Vagina (tissue), 2 donors: ENCODE results near the gene FITM1. TPM values are rescaled to one million over a fixed set of nuclear protein-coding genes. Genes with fewer than 3 reads are reported as not detected.

Experiments
- DNase-seq, 2 donors: peaks; one replicate each; pipeline ENCODE4 v3.0.0-alpha.2; 2017; ENCODE audit errors: extremely low spot score in 2 of 2
- H3K27ac ChIP-seq: fragments of 200-600 bp; sonication (generic); one replicate; pipeline ENCODE4 v1.5.1; 2019
- H3K27me3 ChIP-seq: fragments of 200-600 bp; sonication (generic); one replicate; pipeline ENCODE4 v1.5.1; 2019
- H3K36me3 ChIP-seq, 2 donors: fragments of 200-600 bp; sonication (generic); one replicate each; pipeline ENCODE4 v1.5.1; 2017 to 2019
- H3K4me1 ChIP-seq: fragments of 200-600 bp; sonication (generic); one replicate; pipeline ENCODE4 v1.5.1; 2019
- H3K4me3 ChIP-seq, 2 donors: fragments of 200-600 bp; sonication (generic); 1 replicate in 1 of 2; 2 replicates in 1 of 2; pipeline ENCODE4 v1.5.1; 2016 to 2019
- H3K9me3 ChIP-seq: fragments of 200-600 bp; sonication (generic); one replicate; pipeline ENCODE4 v1.5.1; 2019
- CTCF ChIP-seq, 3 experiments: fragments of 450-650 bp in 2 of 3; fragments of 200-600 bp in 1 of 3; sonication (generic) in 1 of 3; IDR thresholded peaks; one replicate each; pipeline ENCODE4 v1.5.1; 2017 to 2019; ENCODE audit warnings: antibody characterized with exemption in 3 of 3, mild to moderate bottlenecking in 2 of 3, moderate library complexity in 2 of 3
- POLR2A ChIP-seq, 2 donors: fragments of 450-650 bp; IDR thresholded peaks; one replicate each; pipeline ENCODE4 v1.6.1; 2017; ENCODE audit warnings: antibody characterized with exemption in 2 of 2, mild to moderate bottlenecking in 2 of 2, moderate library complexity in 2 of 2
- POLR2AphosphoS5 ChIP-seq, 2 donors: sonication (generic); formaldehyde crosslinking; IDR thresholded peaks; one replicate each; pipeline ENCODE4 v1.9.0; 2017; ENCODE audit warnings: antibody characterized with exemption in 2 of 2, mild to moderate bottlenecking in 2 of 2, low read depth in 1 of 2; ENCODE audit not compliant: insufficient read depth in 1 of 2
- intact Hi-C: fragments of 100-400 bp; cut with DNase I; formaldehyde crosslinking; loops from one replicate; pipeline ENCODE4 v1.15.1; 2023
- total RNA-seq: library from RNA; depleted of rRNA; stranded (reverse); fragments of >200 nt; gene quantifications from one replicate; pipeline ENCODE4 v1.2.3, GENCODE V29; 2016

The FITM1 gene
- total RNA-seq, 1 donor from 2014 or later: not detected

GRCh38 chr14:24159777-24160498 is 29.5 kb downstream of the FITM1 start:
- Histone ChIP-seq H3K4me1 (peaks cover 38% of the 10 kb centered on the region), H3K4me3 (no peak overlapping the region), H3K27ac (peak overlapping the region; percentile 95), H3K27me3 (no peaks in the 10 kb centered on the region), H3K9me3 (no peaks in the 10 kb centered on the region), H3K36me3 (peaks cover 0 to 59% of the 10 kb centered on the region in 2 donors)
- intact Hi-C loops: no loop called here
- no peak for DNase-seq
- TF ChIP-seq CTCF (IDR thresholded peaks at IDR 0.05) (no peak), POLR2A (IDR thresholded peaks at IDR 0.05) (no peak), POLR2AphosphoS5 (IDR thresholded peaks at IDR 0.05; ENCODE audit: insufficient read depth in 1 of 2, low read depth in 1 of 2) (no peak)

- Histone ChIP-seq H3K27ac (peak overlapping the region; percentile 95), H3K9me3 (no peaks in the 10 kb centered on the region), H3K27me3 (no peaks in the 10 kb centered on the region), H3K4me1 (peaks cover 38% of the 10 kb centered on the region), H3K36me3 (peaks cover 0 to 59% of the 10 kb centered on the region in 2 donors), H3K4me3 (peak overlapping the region in 1 of 2 donors; percentile 58)
- intact Hi-C loops: no loop called here
- TF ChIP-seq POLR2AphosphoS5 (IDR thresholded peaks at IDR 0.05; ENCODE audit: insufficient read depth in 1 of 2, low read depth in 1 of 2): no peak
- no peak for TF ChIP-seq CTCF (IDR thresholded peaks at IDR 0.05)
- TF ChIP-seq POLR2A (IDR thresholded peaks at IDR 0.05): no peak
- no peak for DNase-seq
Observed at GRCh38 chr14:24160499-24160849, 30.0 kb downstream of the FITM1 start.

- Histone ChIP-seq H3K9me3 (no peaks in the 10 kb centered on the region), H3K36me3 (peaks cover 0 to 59% of the 10 kb centered on the region in 2 donors), H3K4me3 (peak within 1 kb of the TSS; percentile 58), H3K27ac (peak within 1 kb of the TSS; percentile 95), H3K27me3 (no peaks in the 10 kb centered on the region), H3K4me1 (peaks cover 38% of the 10 kb centered on the region)
- peak; percentile 91 to 98 for TF ChIP-seq POLR2AphosphoS5 (IDR thresholded peaks at IDR 0.05; ENCODE audit: insufficient read depth in 1 of 2, low read depth in 1 of 2)
- TF ChIP-seq CTCF (IDR thresholded peaks at IDR 0.05): peak; percentile 82 to 98 (median 88)
- peak in 1 of 2 donors; percentile 40 for TF ChIP-seq POLR2A (IDR thresholded peaks at IDR 0.05)
- intact Hi-C loops: no loop called here
- DNase-seq: peak in 1 of 2 donors; percentile 97
Observed at GRCh38 chr14:24160850-24161804, 30.7 kb downstream of the FITM1 start, which contains the start of gene IRF9. Gene IRF9, plus strand, starts transcription at chr14:24161265. Its CDS starts 880 bp downstream, at chr14:24162145.

- TF ChIP-seq CTCF (IDR thresholded peaks at IDR 0.05) (no peak), POLR2A (IDR thresholded peaks at IDR 0.05) (no peak), POLR2AphosphoS5 (IDR thresholded peaks at IDR 0.05; ENCODE audit: insufficient read depth in 1 of 2, low read depth in 1 of 2) (no peak)
- H3K27me3 ChIP-seq: no peaks in the 10 kb centered on the region
- H3K27ac ChIP-seq: peak overlapping the region; percentile 95
- H3K9me3 ChIP-seq: no peaks in the 10 kb centered on the region
- no peak for DNase-seq
- H3K4me1 ChIP-seq: peaks cover 38% of the 10 kb centered on the region
- intact Hi-C loops: no loop called here
- peak overlapping the region; percentile 58 for H3K4me3 ChIP-seq
- peaks cover 0 to 60% of the 10 kb centered on the region in 2 donors for H3K36me3 ChIP-seq
Observed at GRCh38 chr14:24162093-24162492, 31.6 kb downstream of the FITM1 start.
